HCT116 (cell line): Measurements from ENCODE around the gene EIF4E2. TPM values are rescaled to one million over a fixed set of nuclear protein-coding genes. Genes with fewer than 3 reads are reported as not detected.

Experiments
- ATAC-seq: fragments of 200-7000 bp; cut with Tn5 transposase; 2 replicates; pipeline ENCODE4 v1.9.1; 2020; ENCODE audit warnings: mild to moderate bottlenecking, moderate library complexity
- BruUV-seq: library from RNA; stranded (reverse); fragments of 400-500 nt; replicated peaks from 2 replicates; lab custom pipeline; 2021; lab: Mats Ljungman, UMichigan
- CTCF ChIA-PET: fragments of 300-600 bp; sonication (Branson Sonifier 250); formaldehyde crosslinking; loops from one replicate; lab custom pipeline; 2021; ENCODE audit warnings: antibody characterized with exemption; lab: Charles Lee
- POLR2A ChIA-PET: fragments of 300-600, 350-600 bp; sonication (Branson Sonifier 250); formaldehyde crosslinking; loops from one replicate; lab custom pipeline; 2021; ENCODE audit warnings: antibody characterized with exemption; lab: Charles Lee
- RAD21 ChIA-PET, 2 experiments: fragments of 300-600 bp; sonication (Branson Sonifier 250); formaldehyde crosslinking; loops; one replicate each; lab custom pipeline; 2023; ENCODE audit warnings: low total read pairs in 2 of 2; ENCODE audit not compliant: uncharacterized antibody in 2 of 2, unreplicated experiment in 2 of 2, low non-redundant PET in 1 of 2; lab: Charles Lee
- DNase-seq: peaks from one replicate; pipeline ENCODE4 v3.0.0-alpha.2; 2010; ENCODE audit warnings: low read depth, low spot score
- H2AFZ ChIP-seq: fragments of 200-600 bp; shearing (Covaris generic), sonication (generic); 2 replicates; pipeline ENCODE4 v1.6.1; 2017; ENCODE audit warnings: low read depth, mixed run types, mixed read lengths, antibody characterized with exemption, low read length; ENCODE audit not compliant: poor library complexity, severe bottlenecking
- H3K27ac ChIP-seq: 2 replicates; pipeline ENCODE4 v1.5.1; 2012; ENCODE audit warnings: low read depth, low read length
- H3K27me3 ChIP-seq: fragments of 200-600 bp; sonication (generic); 2 replicates; pipeline ENCODE4 v1.6.1; 2016; ENCODE audit warnings: mixed run types, low read length, mixed read lengths; ENCODE audit not compliant: insufficient read depth
- H3K36me3 ChIP-seq, 2 experiments: fragments of 200-500 bp in 1 of 2; fragments of 200-600 bp in 1 of 2; sonication (Bioruptor generic) in 1 of 2; sonication (generic) in 1 of 2; 2 replicates each; pipeline versions ENCODE4 v1.5.1 to v1.6.1; 2014 to 2016; ENCODE audit warnings: low read length in 2 of 2, inconsistent platforms in 1 of 2, mixed read lengths in 1 of 2, mixed run types in 1 of 2; ENCODE audit not compliant: insufficient read depth in 2 of 2, control insufficient read depth in 1 of 2
- H3K4me1 ChIP-seq, 2 experiments: fragments of 200-600 bp in 1 of 2; sonication (generic) in 1 of 2; 2 replicates each; pipeline versions ENCODE4 v1.5.1 to v1.6.1; 2012 to 2017; ENCODE audit warnings: low read length in 2 of 2, inconsistent platforms in 1 of 2, mild to moderate bottlenecking in 1 of 2, mixed read lengths in 1 of 2, mixed run types in 1 of 2, moderate library complexity in 1 of 2; ENCODE audit not compliant: insufficient read depth in 2 of 2, control insufficient read depth in 1 of 2
- H3K4me2 ChIP-seq: fragments of 200-600 bp; sonication (generic); 2 replicates; pipeline ENCODE4 v1.6.1; 2017; ENCODE audit warnings: mixed run types, low read length, mixed read lengths
- H3K4me3 ChIP-seq, 2 experiments: fragments of 200-600 bp in 1 of 2; sonication (generic) in 1 of 2; replicated peaks in 1 of 2; 2 replicates each; pipeline ENCODE4 v1.5.1; 2011 to 2016; ENCODE audit warnings: low read length in 2 of 2, control low read depth in 1 of 2, low read depth in 1 of 2, mild to moderate bottlenecking in 1 of 2, mixed read lengths in 1 of 2, mixed run types in 1 of 2
- H3K79me2 ChIP-seq: fragments of 200-600 bp; sonication (generic); 2 replicates; pipeline ENCODE4 v1.6.1; 2017; ENCODE audit warnings: mild to moderate bottlenecking, mixed run types, low read length, moderate library complexity, mixed read lengths; ENCODE audit not compliant: insufficient read depth
- H3K9ac ChIP-seq: fragments of 200-600 bp; sonication (generic); 2 replicates; pipeline ENCODE4 v1.6.1; 2016; ENCODE audit warnings: low read length, mixed read lengths
- H3K9me2 ChIP-seq: fragments of 200-600 bp; sonication (generic), shearing (Covaris generic); 2 replicates; pipeline ENCODE4 v1.6.1; 2017; ENCODE audit warnings: mixed run types, mild to moderate bottlenecking, moderate library complexity; ENCODE audit not compliant: insufficient read depth
- H3K9me3 ChIP-seq, 2 experiments: fragments of 200-500 bp in 1 of 2; fragments of 200-600 bp in 1 of 2; sonication (Bioruptor generic) in 1 of 2; sonication (generic) in 1 of 2; 2 replicates each; pipeline ENCODE4 v1.6.1; 2014 to 2017; ENCODE audit warnings: low read length in 2 of 2, mixed read lengths in 2 of 2, inconsistent platforms in 1 of 2, low read depth in 1 of 2, mild to moderate bottlenecking in 1 of 2, mixed run types in 1 of 2, moderate library complexity in 1 of 2; ENCODE audit not compliant: control insufficient read depth in 1 of 2, insufficient read depth in 1 of 2
- H4K20me1 ChIP-seq: fragments of 200-600 bp; sonication (generic), shearing (Covaris generic); 2 replicates; pipeline ENCODE4 v1.6.1; 2017; ENCODE audit warnings: mixed run types, mild to moderate bottlenecking, moderate library complexity; ENCODE audit not compliant: insufficient read depth
- CBX3 ChIP-seq: IDR thresholded peaks from 2 replicates; pipeline ENCODE4 v1.6.1; 2012; ENCODE audit warnings: low read depth
- EGR1 ChIP-seq: IDR thresholded peaks from 2 replicates; pipeline ENCODE4 v1.6.1; 2012; ENCODE audit warnings: low read depth
- EZH2 ChIP-seq: fragments of 200-600 bp; sonication (generic); IDR thresholded peaks from 2 replicates; pipeline ENCODE4 v1.6.1; 2017; ENCODE audit warnings: antibody characterized with exemption, mixed run types
- FOSL1 ChIP-seq: IDR thresholded peaks from 2 replicates; pipeline ENCODE4 v1.6.1; 2012; ENCODE audit warnings: low read depth
- JUND ChIP-seq: IDR thresholded peaks from 2 replicates; pipeline ENCODE4 v1.6.1; 2012
- RAD21 ChIP-seq: IDR thresholded peaks from 2 replicates; pipeline ENCODE4 v1.6.1; 2012; ENCODE audit warnings: low read depth, mild to moderate bottlenecking
- SIN3A ChIP-seq: IDR thresholded peaks from 2 replicates; pipeline ENCODE4 v1.6.1; 2012; ENCODE audit warnings: low read depth
- SP1 ChIP-seq: IDR thresholded peaks from 2 replicates; pipeline ENCODE4 v1.6.1; 2012; ENCODE audit warnings: low read depth
- TCF7L2 ChIP-seq: IDR thresholded peaks from 2 replicates; pipeline ENCODE4 v1.7.0; 2011; ENCODE audit warnings: borderline replicate concordance, inconsistent platforms; ENCODE audit not compliant: insufficient read depth, insufficient read length; ENCODE audit errors: extremely low read depth
- YY1 ChIP-seq: IDR thresholded peaks from 2 replicates; pipeline ENCODE4 v1.6.1; 2011; ENCODE audit warnings: low read length, low read depth, moderate library complexity, mild to moderate bottlenecking; ENCODE audit not compliant: insufficient replicate concordance; ENCODE audit errors: extremely low read depth
- ZNF274 ChIP-seq: fragments of 200-500 bp; sonication (Bioruptor generic); IDR thresholded peaks from 2 replicates; pipeline ENCODE4 v1.6.1; 2014; ENCODE audit warnings: mild to moderate bottlenecking, low read depth, low read length, inconsistent platforms
- intact Hi-C: fragments of 100-400 bp; cut with micrococcal nuclease; formaldehyde crosslinking; loops from 2 replicates; pipeline ENCODE4 v1.10.0; 2022
- total RNA-seq: library from RNA; stranded (reverse); gene quantifications from one replicate; pipeline ENCODE4 v1.2.1, GENCODE V29; 2021; ENCODE audit not compliant: unreplicated experiment
- TF ChIP-seq, protein P1 (sequence below), 3 experiments: fragments of 200-600 bp in 1 of 3; sonication (generic) in 1 of 3; IDR thresholded peaks in 2 of 3; conservative IDR thresholded peaks in 1 of 3; 2 replicates each; pipeline ENCODE4 v1.5.1; 2012 to 2017; ENCODE audit warnings: low read depth in 2 of 3, low read length in 2 of 3, antibody characterized with exemption in 1 of 3, borderline replicate concordance in 1 of 3, control low read depth in 1 of 3, mild to moderate bottlenecking in 1 of 3, mixed read lengths in 1 of 3, mixed run types in 1 of 3, moderate library complexity in 1 of 3; ENCODE audit not compliant: insufficient read depth in 1 of 3
- TF ChIP-seq, protein P2 (sequence below): IDR thresholded peaks from 2 replicates; pipeline ENCODE4 v1.6.1; 2011; ENCODE audit warnings: mild to moderate bottlenecking, low read length, moderate library complexity; ENCODE audit not compliant: insufficient replicate concordance; ENCODE audit errors: extremely low read depth
- TF ChIP-seq, protein P3 (sequence below): IDR thresholded peaks from 2 replicates; pipeline ENCODE4 v1.6.1; 2012

The EIF4E2 gene
- total RNA-seq, 1 experiment from 2014 or later: 58.6 TPM

DNA sequence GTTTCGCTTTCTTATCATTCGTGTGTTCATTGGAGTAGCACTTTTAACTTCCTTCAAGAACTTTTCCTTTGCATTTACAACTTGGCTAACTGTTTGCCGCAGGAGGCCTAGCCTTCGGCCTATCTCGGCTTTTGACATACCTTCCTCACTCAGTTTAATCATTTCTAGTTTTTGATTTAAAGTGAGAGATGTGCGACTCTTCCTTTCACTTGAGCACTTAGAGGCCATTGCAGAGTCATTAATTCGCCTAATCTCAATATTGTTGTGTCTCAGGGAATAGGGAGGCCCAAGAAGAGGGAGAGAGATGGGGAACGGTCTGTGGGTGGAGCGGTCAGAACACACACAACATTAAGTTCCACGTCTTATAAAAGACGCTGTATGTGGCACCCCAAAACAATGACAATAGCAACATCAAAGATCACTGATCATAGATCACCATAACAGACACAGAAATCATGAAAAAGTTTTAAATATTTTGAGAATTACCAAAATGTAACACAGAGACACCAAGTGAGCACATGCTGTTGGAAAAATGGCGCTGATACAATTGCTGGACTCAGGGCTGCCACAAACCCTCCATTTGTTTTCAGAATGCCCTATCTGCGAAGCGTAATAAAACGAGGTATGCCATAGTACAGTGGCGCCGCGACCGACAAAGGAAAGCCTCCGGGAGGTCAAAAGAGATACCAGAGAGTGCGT, 685 bp upstream of the EIF4E2 start:
- DNase-seq (no peak), ATAC-seq (no peak)
- TSS peak; percentile 59 for BruUV-seq
- H3K4me3 ChIP-seq: peak overlapping the region; percentile 76 to 95
- intact Hi-C loops: no loop called here
- H3K9me2 ChIP-seq: no peaks in the 10 kb centered on the region
- TF ChIP-seq EZH2 (no peak), ZNF274 (no peak), TCF7L2 (no peak)
- H3K79me2 ChIP-seq: peaks cover 72% of the 10 kb centered on the region
- peak overlapping the region; percentile 86 for H3K27ac ChIP-seq
- peaks cover 2 to 21% of the 10 kb centered on the region in 2 experiments; a peak in 2 of 4 replicates for H3K36me3 ChIP-seq
- H4K20me1 ChIP-seq: no peaks in the 10 kb centered on the region
- ChIA-PET CTCF (interaction anchor here (1.0 kb wide), 1 partner anchor 56 kb away, joined by 3 read pairs; no protein-coding TSS in a partner anchor), POLR2A (interaction anchor here (0.9 to 1.4 kb wide), 4 partner anchors 13 to 44 kb away, joined by 3 to 6 read pairs (median 4); no protein-coding TSS in a partner anchor), RAD21 (no interaction called here)
- no peaks in the 10 kb centered on the region; a peak in 1 of 4 replicates for H3K9me3 ChIP-seq
- H3K9ac ChIP-seq: peak overlapping the region; percentile 98
- H3K4me2 ChIP-seq: peak overlapping the region; percentile 93
- peaks cover 5 to 15% of the 10 kb centered on the region in 2 experiments; a peak in 3 of 4 replicates for H3K4me1 ChIP-seq
- H3K27me3 ChIP-seq: no peaks in the 10 kb centered on the region
- peak overlapping the region; percentile 73 for H2AFZ ChIP-seq

DNA sequence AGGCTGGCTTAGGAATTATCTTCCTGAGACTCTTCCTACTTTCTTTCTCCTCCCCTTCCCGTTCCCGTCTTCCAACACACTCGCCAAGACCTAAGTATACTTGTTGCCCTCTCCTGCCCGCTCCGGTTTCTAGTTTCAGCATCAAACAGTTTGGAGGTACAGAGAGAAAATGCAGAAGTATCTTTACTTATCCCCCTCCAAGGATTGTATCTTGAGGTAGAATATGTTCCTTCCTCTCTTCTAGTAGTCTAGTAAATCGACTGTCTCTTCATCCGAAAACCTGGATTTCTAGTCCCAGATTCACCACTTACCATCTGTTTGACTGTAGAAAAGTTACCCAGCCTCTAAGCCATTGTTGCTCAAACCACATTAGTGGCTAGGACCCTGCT, 755 bp downstream of the EIF4E2 start:
- TSS peak; percentile 44 for BruUV-seq
- Histone ChIP-seq H4K20me1 (no peaks in the 10 kb centered on the region; the same call in 1 of the 2 replicates), H3K79me2 (peaks cover 86% of the 10 kb centered on the region), H3K4me3 (peak overlapping the region; percentile 76 to 95), H3K9me2 (no peaks in the 10 kb centered on the region), H3K4me2 (peak overlapping the region; percentile 93), H3K4me1 (peaks cover 5 to 15% of the 10 kb centered on the region in 2 experiments; a peak in 3 of 4 replicates), H2AFZ (no peak overlapping the region), H3K27me3 (no peaks in the 10 kb centered on the region), H3K36me3 (peaks cover 2 to 25% of the 10 kb centered on the region in 2 experiments; a peak in 2 of 4 replicates), H3K9ac (peak overlapping the region; percentile 98), H3K9me3 (no peaks in the 10 kb centered on the region; a peak in 1 of 4 replicates), H3K27ac (peak overlapping the region; percentile 86)
- intact Hi-C loops: no loop called here
- POLR2A ChIA-PET: interaction anchor here (0.5 to 1.4 kb wide), 2 partner anchors 10 to 16 kb away, joined by 6 read pairs; no protein-coding TSS in a partner anchor
- RAD21 ChIA-PET: no interaction called here
- TF ChIP-seq, protein P1, sequence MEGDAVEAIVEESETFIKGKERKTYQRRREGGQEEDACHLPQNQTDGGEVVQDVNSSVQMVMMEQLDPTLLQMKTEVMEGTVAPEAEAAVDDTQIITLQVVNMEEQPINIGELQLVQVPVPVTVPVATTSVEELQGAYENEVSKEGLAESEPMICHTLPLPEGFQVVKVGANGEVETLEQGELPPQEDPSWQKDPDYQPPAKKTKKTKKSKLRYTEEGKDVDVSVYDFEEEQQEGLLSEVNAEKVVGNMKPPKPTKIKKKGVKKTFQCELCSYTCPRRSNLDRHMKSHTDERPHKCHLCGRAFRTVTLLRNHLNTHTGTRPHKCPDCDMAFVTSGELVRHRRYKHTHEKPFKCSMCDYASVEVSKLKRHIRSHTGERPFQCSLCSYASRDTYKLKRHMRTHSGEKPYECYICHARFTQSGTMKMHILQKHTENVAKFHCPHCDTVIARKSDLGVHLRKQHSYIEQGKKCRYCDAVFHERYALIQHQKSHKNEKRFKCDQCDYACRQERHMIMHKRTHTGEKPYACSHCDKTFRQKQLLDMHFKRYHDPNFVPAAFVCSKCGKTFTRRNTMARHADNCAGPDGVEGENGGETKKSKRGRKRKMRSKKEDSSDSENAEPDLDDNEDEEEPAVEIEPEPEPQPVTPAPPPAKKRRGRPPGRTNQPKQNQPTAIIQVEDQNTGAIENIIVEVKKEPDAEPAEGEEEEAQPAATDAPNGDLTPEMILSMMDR (IDR thresholded peaks at IDR 0.05 in 2 of 3, conservative IDR thresholded peaks at IDR 0.05 in 1 of 3; ENCODE audit: borderline replicate concordance in 1 of 3, insufficient read depth in 1 of 3, low read depth in 2 of 3, low read length in 2 of 3): no peak
- TF ChIP-seq, protein P2, sequence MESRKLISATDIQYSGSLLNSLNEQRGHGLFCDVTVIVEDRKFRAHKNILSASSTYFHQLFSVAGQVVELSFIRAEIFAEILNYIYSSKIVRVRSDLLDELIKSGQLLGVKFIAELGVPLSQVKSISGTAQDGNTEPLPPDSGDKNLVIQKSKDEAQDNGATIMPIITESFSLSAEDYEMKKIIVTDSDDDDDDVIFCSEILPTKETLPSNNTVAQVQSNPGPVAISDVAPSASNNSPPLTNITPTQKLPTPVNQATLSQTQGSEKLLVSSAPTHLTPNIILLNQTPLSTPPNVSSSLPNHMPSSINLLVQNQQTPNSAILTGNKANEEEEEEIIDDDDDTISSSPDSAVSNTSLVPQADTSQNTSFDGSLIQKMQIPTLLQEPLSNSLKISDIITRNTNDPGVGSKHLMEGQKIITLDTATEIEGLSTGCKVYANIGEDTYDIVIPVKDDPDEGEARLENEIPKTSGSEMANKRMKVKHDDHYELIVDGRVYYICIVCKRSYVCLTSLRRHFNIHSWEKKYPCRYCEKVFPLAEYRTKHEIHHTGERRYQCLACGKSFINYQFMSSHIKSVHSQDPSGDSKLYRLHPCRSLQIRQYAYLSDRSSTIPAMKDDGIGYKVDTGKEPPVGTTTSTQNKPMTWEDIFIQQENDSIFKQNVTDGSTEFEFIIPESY: no peak
- no peak for TF ChIP-seq ZNF274
- TF ChIP-seq FOSL1: no peak
- no peak for TF ChIP-seq EGR1
- TF ChIP-seq SIN3A: no peak
- no peak for TF ChIP-seq YY1
- TF ChIP-seq JUND: no peak
- TF ChIP-seq, protein P3, sequence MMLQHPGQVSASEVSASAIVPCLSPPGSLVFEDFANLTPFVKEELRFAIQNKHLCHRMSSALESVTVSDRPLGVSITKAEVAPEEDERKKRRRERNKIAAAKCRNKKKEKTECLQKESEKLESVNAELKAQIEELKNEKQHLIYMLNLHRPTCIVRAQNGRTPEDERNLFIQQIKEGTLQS: no peak
- TF ChIP-seq CBX3: no peak
- TF ChIP-seq RAD21: no peak
- no peak for TF ChIP-seq SP1
- CTCF ChIA-PET: no interaction called here
- ATAC-seq (peak; percentile 31), DNase-seq (no peak)
